Measurements from ENCODE around the gene PXN.

GRCh38 chr12:120238839-120239445, 26.6 kb downstream of the PXN start:
- TF ChIP-seq EP300 (conservative IDR thresholded peaks at IDR 0.05; ENCODE audit: poor library complexity, severe bottlenecking) (no peak), CTCF (IDR thresholded peaks at IDR 0.05; ENCODE audit: poor library complexity, severe bottlenecking) (no peak)
